Panc1 (cell line): ENCODE results near the gene MTA1. TPM values are rescaled to one million over a fixed set of nuclear protein-coding genes. Genes with fewer than 3 reads are reported as not detected.

Source experiments
- ATAC-seq: fragments of 200-7000 bp; cut with Tn5 transposase; 2 replicates; pipeline ENCODE4 v1.9.1; 2020; ENCODE audit warnings: mild to moderate bottlenecking, moderate library complexity
- BruUV-seq: library from RNA; stranded (reverse); fragments of 400-500 nt; replicated peaks from 2 replicates; lab custom pipeline; 2021; lab: Mats Ljungman, UMichigan
- CTCF ChIA-PET: fragments of 300-600 bp; sonication (Branson Sonifier 250); formaldehyde crosslinking; loops from one replicate; lab custom pipeline; 2022; ENCODE audit warnings: antibody characterized with exemption; lab: Charles Lee
- POLR2A ChIA-PET: fragments of 300-600 bp; sonication (Branson Sonifier 250); formaldehyde crosslinking; loops from one replicate; lab custom pipeline; 2022; ENCODE audit warnings: antibody characterized with exemption; lab: Charles Lee
- DNase-seq: peaks from one replicate; pipeline ENCODE4 v3.0.0-alpha.2; 2010; ENCODE audit warnings: low read depth, low spot score
- H3K27ac ChIP-seq: 2 replicates; pipeline ENCODE4 v1.5.1; 2011; ENCODE audit warnings: mild to moderate bottlenecking, low read length, inconsistent platforms
- H3K27me3 ChIP-seq: fragments of 200-500 bp; sonication (Bioruptor generic); 2 replicates; pipeline ENCODE4 v1.6.0; 2014; ENCODE audit warnings: low read length, inconsistent platforms; ENCODE audit not compliant: control insufficient read depth, insufficient read depth
- H3K36me3 ChIP-seq: fragments of 200-500 bp; sonication (Bioruptor generic); 2 replicates; pipeline ENCODE4 v1.5.1; 2014; ENCODE audit warnings: inconsistent platforms, mild to moderate bottlenecking, low read length, moderate library complexity; ENCODE audit not compliant: control insufficient read depth, insufficient read depth
- H3K4me1 ChIP-seq: 2 replicates; pipeline ENCODE4 v1.5.1; 2011; ENCODE audit warnings: inconsistent platforms, mild to moderate bottlenecking, low read length, moderate library complexity; ENCODE audit not compliant: control insufficient read depth, insufficient read depth
- H3K4me3 ChIP-seq, 2 experiments: 2 replicates each; pipeline ENCODE4 v1.5.1; 2011 to 2012; ENCODE audit warnings: low read depth in 2 of 2, low read length in 2 of 2, mild to moderate bottlenecking in 2 of 2, inconsistent platforms in 1 of 2, moderate library complexity in 1 of 2
- H3K9me3 ChIP-seq: fragments of 200-500 bp; sonication (Bioruptor generic); 2 replicates; pipeline ENCODE4 v1.5.1; 2014; ENCODE audit warnings: low read depth, mild to moderate bottlenecking, inconsistent platforms, low read length, moderate library complexity; ENCODE audit not compliant: control insufficient read depth, insufficient read depth
- POLR2AphosphoS5 ChIP-seq: IDR thresholded peaks from 2 replicates; pipeline ENCODE4 v1.6.1; 2012; ENCODE audit warnings: mild to moderate bottlenecking, low read depth, low read length, moderate library complexity
- SIN3A ChIP-seq: IDR thresholded peaks from 2 replicates; pipeline ENCODE4 v1.6.1; 2012; ENCODE audit warnings: low read depth, mild to moderate bottlenecking, low read length, moderate library complexity, borderline replicate concordance; ENCODE audit not compliant: insufficient read depth
- TCF7L2 ChIP-seq: IDR thresholded peaks from 2 replicates; pipeline ENCODE4 v1.6.1; 2011; ENCODE audit warnings: mild to moderate bottlenecking, low read depth, low read length, inconsistent platforms
- in situ Hi-C: cut with HindIII; loops from 2 replicates; pipeline ENCODE4 v1.10.0; 2016; ENCODE audit warnings: low sequenced_read_pairs, low pct_unique_long_range_greater_than_20kb
- intact Hi-C: fragments of 100-400 bp; cut with micrococcal nuclease; formaldehyde crosslinking; loops from one replicate; pipeline ENCODE4 v1.10.0; 2022; ENCODE audit not compliant: unreplicated experiment
- total RNA-seq: library from RNA; stranded (reverse); gene quantifications from one replicate; pipeline ENCODE4 v1.2.1, GENCODE V29; 2021; ENCODE audit not compliant: unreplicated experiment
- TF ChIP-seq, protein P1 (sequence below): fragments of 450-650 bp; IDR thresholded peaks from 2 replicates; pipeline ENCODE4 v1.5.1; 2017; ENCODE audit warnings: mild to moderate bottlenecking
- TF ChIP-seq, protein P2 (sequence below), 2 experiments: IDR thresholded peaks; 2 replicates each; pipeline ENCODE4 v1.6.1; 2011 to 2012; ENCODE audit warnings: low read depth in 2 of 2, control low read depth in 1 of 2, low read length in 1 of 2, mild to moderate bottlenecking in 1 of 2, moderate library complexity in 1 of 2; ENCODE audit not compliant: insufficient read depth in 1 of 2

The MTA1 gene
- total RNA-seq, 1 experiment from 2014 or later: 105 TPM

DNA sequence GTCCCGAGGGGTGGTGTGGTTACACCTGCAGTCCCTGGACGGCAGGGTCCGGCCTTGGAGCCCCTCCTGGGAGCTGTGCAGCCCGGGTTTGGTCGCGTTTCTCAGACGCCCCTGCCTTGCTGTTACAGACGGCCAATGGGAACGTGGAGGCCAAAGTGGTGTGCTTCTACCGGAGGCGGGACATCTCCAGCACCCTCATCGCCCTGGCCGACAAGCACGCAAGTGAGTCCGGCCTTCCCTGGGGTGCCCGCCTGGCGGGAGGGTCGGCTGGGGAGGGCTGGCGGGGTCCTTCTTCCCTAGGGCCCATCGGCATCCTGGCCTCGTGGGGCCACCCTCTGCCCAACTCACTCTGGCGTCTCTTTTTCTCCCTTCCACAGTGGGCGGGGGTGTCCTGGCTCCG lies 25.7 kb downstream of the MTA1 start:
- Histone ChIP-seq H3K27me3 (no peaks in the 10 kb centered on the region), H3K4me3 (no peak overlapping the region), H3K4me1 (no peaks in the 10 kb centered on the region), H3K36me3 (no peaks in the 10 kb centered on the region; the same call in 1 of the 2 replicates), H3K27ac (no peak overlapping the region), H3K9me3 (no peaks in the 10 kb centered on the region)
- no peak for TF ChIP-seq TCF7L2
- TF ChIP-seq, protein P1, sequence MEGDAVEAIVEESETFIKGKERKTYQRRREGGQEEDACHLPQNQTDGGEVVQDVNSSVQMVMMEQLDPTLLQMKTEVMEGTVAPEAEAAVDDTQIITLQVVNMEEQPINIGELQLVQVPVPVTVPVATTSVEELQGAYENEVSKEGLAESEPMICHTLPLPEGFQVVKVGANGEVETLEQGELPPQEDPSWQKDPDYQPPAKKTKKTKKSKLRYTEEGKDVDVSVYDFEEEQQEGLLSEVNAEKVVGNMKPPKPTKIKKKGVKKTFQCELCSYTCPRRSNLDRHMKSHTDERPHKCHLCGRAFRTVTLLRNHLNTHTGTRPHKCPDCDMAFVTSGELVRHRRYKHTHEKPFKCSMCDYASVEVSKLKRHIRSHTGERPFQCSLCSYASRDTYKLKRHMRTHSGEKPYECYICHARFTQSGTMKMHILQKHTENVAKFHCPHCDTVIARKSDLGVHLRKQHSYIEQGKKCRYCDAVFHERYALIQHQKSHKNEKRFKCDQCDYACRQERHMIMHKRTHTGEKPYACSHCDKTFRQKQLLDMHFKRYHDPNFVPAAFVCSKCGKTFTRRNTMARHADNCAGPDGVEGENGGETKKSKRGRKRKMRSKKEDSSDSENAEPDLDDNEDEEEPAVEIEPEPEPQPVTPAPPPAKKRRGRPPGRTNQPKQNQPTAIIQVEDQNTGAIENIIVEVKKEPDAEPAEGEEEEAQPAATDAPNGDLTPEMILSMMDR: no peak
- TF ChIP-seq POLR2AphosphoS5: no peak
- DNase-seq: no peak
- ATAC-seq: no peak
- no TSS peak for BruUV-seq
- intact Hi-C loops (no loop called here), in situ Hi-C loops (no loop called here)
- ChIA-PET CTCF (no interaction called here), POLR2A (no interaction called here)

DNA sequence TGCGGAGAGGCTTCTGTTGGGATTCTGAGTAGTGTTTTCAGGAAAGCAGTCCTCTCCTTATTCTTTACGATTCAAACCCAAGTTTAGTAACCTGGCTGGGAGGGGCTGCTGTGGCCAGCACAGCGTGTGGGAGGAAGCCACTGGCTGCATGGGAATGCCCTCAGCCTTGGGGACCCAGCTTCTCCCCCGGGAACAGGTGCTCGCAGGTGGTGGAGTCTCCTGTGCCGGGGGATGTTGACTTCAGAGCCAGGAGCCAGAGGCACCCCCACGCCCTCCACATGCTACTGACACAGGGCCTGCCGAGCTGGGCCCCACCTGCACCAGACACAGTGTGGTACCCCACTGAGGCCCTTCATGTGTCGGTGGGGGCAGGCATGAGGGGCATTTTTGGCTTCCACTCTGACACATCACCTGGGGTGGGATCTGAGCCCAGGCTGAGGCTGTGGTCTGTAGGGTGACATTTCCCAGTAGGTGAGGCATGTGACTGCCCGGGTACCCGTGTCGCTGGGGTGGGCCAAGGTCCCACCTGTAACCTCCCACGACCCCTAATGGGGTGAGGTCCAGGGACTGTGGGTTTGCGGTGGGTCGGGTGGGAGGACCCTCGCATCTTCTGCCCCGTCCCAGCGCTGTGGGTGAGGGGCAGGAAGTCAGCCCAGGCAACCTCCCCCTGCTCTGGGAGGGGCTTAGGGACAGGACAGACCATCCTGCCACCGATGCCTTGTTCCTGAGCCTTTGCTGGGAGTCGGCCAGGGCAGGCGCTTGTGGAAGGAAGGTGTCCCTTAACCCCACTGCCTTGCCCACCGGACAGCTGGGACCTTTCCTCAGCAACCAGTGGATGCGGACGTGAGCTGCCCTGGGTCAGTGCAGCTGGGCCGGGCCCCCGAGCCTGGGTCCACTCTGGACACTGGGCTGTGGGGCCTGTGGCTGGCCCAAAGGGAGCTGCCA lies 26.5 kb downstream of the MTA1 start:
- DNase-seq (no peak), ATAC-seq (no peak)
- POLR2A ChIA-PET: no interaction called here
- H3K9me3 ChIP-seq: no peaks in the 10 kb centered on the region
- no peaks in the 10 kb centered on the region for H3K27me3 ChIP-seq
- no peak overlapping the region for H3K4me3 ChIP-seq
- intact Hi-C loops (no loop called here), in situ Hi-C loops (no loop called here)
- no peak overlapping the region for H3K27ac ChIP-seq
- TF ChIP-seq TCF7L2: no peak
- TF ChIP-seq, protein P1: no peak
- TF ChIP-seq SIN3A: no peak
- TF ChIP-seq POLR2AphosphoS5: no peak
- TF ChIP-seq, protein P2, sequence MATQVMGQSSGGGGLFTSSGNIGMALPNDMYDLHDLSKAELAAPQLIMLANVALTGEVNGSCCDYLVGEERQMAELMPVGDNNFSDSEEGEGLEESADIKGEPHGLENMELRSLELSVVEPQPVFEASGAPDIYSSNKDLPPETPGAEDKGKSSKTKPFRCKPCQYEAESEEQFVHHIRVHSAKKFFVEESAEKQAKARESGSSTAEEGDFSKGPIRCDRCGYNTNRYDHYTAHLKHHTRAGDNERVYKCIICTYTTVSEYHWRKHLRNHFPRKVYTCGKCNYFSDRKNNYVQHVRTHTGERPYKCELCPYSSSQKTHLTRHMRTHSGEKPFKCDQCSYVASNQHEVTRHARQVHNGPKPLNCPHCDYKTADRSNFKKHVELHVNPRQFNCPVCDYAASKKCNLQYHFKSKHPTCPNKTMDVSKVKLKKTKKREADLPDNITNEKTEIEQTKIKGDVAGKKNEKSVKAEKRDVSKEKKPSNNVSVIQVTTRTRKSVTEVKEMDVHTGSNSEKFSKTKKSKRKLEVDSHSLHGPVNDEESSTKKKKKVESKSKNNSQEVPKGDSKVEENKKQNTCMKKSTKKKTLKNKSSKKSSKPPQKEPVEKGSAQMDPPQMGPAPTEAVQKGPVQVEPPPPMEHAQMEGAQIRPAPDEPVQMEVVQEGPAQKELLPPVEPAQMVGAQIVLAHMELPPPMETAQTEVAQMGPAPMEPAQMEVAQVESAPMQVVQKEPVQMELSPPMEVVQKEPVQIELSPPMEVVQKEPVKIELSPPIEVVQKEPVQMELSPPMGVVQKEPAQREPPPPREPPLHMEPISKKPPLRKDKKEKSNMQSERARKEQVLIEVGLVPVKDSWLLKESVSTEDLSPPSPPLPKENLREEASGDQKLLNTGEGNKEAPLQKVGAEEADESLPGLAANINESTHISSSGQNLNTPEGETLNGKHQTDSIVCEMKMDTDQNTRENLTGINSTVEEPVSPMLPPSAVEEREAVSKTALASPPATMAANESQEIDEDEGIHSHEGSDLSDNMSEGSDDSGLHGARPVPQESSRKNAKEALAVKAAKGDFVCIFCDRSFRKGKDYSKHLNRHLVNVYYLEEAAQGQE (IDR thresholded peaks at IDR 0.05; ENCODE audit: insufficient read depth in 1 of 2, low read depth in 2 of 2, low read length in 1 of 2): no peak
- CTCF ChIA-PET: no interaction called here
- no peaks in the 10 kb centered on the region; the same call in 1 of the 2 replicates for H3K36me3 ChIP-seq
- BruUV-seq: no TSS peak
- H3K4me1 ChIP-seq: no peaks in the 10 kb centered on the region
